ENCODE data around the gene GHITM. TPM values are rescaled to one million over a fixed set of nuclear protein-coding genes. Genes with fewer than 3 reads are reported as not detected.
"Not testable (repeated sequence)": the region's sequence is repeated elsewhere in the genome, so short reads cannot be mapped to it uniquely, and the experiment has no call there.

The GHITM gene
- total RNA-seq, 1 experiment from 2014 or later: 156 TPM

DNA sequence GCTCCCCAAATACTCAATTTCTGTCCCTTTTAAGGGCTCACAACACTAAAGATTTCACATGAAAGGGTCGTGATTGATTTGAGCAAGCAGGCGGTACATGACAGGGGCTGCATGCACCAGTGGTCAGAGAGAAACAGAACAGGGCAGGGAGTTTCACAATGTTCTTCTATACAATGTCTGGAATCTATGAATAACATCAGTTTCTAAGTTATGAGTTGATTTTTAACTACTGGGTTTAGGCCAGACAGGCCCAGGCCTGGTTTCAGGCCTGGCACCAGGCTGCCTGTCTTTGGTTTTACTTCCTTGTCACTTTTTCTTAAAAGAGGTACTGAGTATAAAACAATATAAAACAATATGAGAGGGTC is 28.0 kb downstream of the GHITM start:
- peaks cover 11% of the 10 kb centered on the region for H3K27me3 ChIP-seq (ENCODE audit: insufficient read depth, low read length)
- RAD21 ChIA-PET (ENCODE audit: low non-redundant PET in 1 of 2, low total read pairs in 2 of 2, uncharacterized antibody in 2 of 2, unreplicated experiment in 2 of 2); ATAC-seq; H3K9ac ChIP-seq (ENCODE audit: low read length); BruUV-seq (replicated peaks); H4K20me1 ChIP-seq (ENCODE audit: insufficient read depth); H3K9me2 ChIP-seq (ENCODE audit: insufficient read depth); H3K4me2 ChIP-seq (ENCODE audit: low read length); intact Hi-C loops (cut with micrococcal nuclease); H3K36me3 ChIP-seq (ENCODE audit: control insufficient read depth in 1 of 2, insufficient read depth in 2 of 2, low read length in 2 of 2); H3K27ac ChIP-seq (ENCODE audit: low read depth, low read length); DNase-seq (ENCODE audit: low read depth, low spot score); H2AFZ ChIP-seq (ENCODE audit: low read depth, low read length, poor library complexity, severe bottlenecking); H3K4me3 ChIP-seq (replicated peaks in 1 of 2; ENCODE audit: low read depth in 1 of 2, low read length in 2 of 2); POLR2A ChIA-PET; H3K79me2 ChIP-seq (ENCODE audit: insufficient read depth, low read length); H3K9me3 ChIP-seq (ENCODE audit: control insufficient read depth in 1 of 2, insufficient read depth in 1 of 2, low read depth in 1 of 2, low read length in 2 of 2); H3K4me1 ChIP-seq (ENCODE audit: control insufficient read depth in 1 of 2, insufficient read depth in 2 of 2, low read length in 2 of 2): not testable (repeated sequence)
- CTCF ChIA-PET: interaction anchor here (0.9 kb wide), 1 partner anchor 18 kb away, joined by 3 read pairs; no protein-coding TSS in a partner anchor

DNA sequence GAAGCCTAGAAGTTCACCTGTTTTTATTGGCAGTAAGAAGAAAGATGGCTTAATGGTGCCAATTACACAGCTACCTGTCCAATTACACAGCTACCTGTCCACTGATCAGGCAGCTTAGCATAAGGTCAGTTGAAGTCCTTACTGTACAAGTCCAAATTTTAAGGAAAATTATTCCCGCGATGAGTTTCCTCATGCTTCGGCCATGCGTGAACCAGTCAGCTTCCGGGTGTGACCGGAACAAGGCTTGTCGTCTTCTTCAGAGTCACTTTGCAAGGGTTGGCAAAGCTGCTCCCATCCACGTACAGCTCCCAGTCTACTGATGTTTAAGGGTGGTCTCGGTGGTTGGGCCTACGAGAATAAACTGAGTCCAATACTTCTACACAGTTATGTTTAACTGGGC is 29.1 kb downstream of the GHITM start:
- H3K9me2 ChIP-seq (ENCODE audit: insufficient read depth); RAD21 ChIA-PET (ENCODE audit: low non-redundant PET in 1 of 2, low total read pairs in 2 of 2, uncharacterized antibody in 2 of 2, unreplicated experiment in 2 of 2); H3K36me3 ChIP-seq (ENCODE audit: control insufficient read depth in 1 of 2, insufficient read depth in 2 of 2, low read length in 2 of 2); H3K9ac ChIP-seq (ENCODE audit: low read length); intact Hi-C loops (cut with micrococcal nuclease); BruUV-seq (replicated peaks); H3K4me3 ChIP-seq (replicated peaks in 1 of 2; ENCODE audit: low read depth in 1 of 2, low read length in 2 of 2); DNase-seq (ENCODE audit: low read depth, low spot score); H2AFZ ChIP-seq (ENCODE audit: low read depth, low read length, poor library complexity, severe bottlenecking); H3K79me2 ChIP-seq (ENCODE audit: insufficient read depth, low read length); H3K27ac ChIP-seq (ENCODE audit: low read depth, low read length); POLR2A ChIA-PET; H3K4me1 ChIP-seq (ENCODE audit: control insufficient read depth in 1 of 2, insufficient read depth in 2 of 2, low read length in 2 of 2); ATAC-seq; CTCF ChIA-PET; H3K4me2 ChIP-seq (ENCODE audit: low read length); H3K9me3 ChIP-seq (ENCODE audit: control insufficient read depth in 1 of 2, insufficient read depth in 1 of 2, low read depth in 1 of 2, low read length in 2 of 2); H4K20me1 ChIP-seq (ENCODE audit: insufficient read depth): not testable (repeated sequence)
- peaks cover 11% of the 10 kb centered on the region for H3K27me3 ChIP-seq (ENCODE audit: insufficient read depth, low read length)

DNA sequence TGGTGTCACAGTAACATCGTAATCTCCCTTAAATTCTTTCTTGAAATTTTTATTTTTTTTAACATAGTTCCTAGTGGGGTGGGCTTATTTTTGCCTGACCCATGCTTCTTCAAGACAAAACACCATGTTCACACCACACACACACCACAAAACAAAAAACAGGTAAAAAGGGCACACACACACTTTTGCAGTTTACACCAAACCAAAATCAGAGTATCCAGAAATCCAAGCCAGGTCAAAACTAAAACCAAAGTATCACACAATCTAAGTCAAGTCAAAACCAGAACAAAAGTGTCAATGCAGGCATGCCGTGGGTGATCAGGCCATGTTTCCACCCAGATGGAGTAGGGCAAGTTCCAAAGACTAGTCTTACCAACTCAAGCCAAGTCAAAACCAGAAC is 31.9 kb downstream of the GHITM start:
- DNase-seq (ENCODE audit: low read depth, low spot score); BruUV-seq (replicated peaks): not testable (repeated sequence)

DNA sequence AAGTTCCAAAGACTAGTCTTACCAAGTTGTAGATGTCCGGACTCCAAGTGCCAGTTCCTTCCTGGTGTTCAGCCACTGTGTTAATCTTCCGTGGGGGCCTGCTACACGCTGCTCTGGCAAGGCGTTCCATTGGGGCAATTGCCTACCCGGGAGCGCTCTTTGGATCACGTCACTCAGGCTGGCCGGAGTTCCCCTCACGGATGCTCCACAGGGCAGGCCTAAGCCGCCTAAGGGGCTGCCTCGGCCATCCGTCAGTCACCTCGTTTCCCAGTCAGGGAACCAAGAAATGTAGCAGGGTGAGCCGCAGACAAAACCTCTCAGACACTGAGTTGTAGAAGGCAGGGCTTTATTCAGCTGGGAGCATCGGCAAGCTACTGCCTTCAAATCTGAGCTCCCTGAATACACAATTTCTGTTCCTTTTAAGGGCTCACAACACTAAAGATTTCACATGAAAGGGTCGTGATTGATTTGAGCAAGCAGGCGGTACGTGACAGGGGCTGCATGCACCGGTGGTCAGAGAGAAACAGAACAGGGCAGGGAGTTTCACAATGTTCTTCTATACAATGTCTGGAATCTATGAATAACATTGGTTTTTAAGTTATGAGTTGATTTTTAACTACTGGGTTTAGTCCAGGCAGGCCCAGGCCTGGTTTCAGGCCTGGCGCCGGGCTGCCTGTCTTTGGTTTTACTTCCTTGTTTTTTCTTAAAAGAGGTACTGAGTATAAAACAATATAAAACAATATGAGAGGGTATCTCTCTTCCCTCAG is 32.6 kb downstream of the GHITM start:
- H3K9ac ChIP-seq (ENCODE audit: low read length); H2AFZ ChIP-seq (ENCODE audit: low read depth, low read length, poor library complexity, severe bottlenecking); H3K9me2 ChIP-seq (ENCODE audit: insufficient read depth); CTCF ChIA-PET; H3K4me1 ChIP-seq (ENCODE audit: control insufficient read depth in 1 of 2, insufficient read depth in 2 of 2, low read length in 2 of 2); H3K4me3 ChIP-seq (replicated peaks in 1 of 2; ENCODE audit: low read depth in 1 of 2, low read length in 2 of 2); DNase-seq (ENCODE audit: low read depth, low spot score); H4K20me1 ChIP-seq (ENCODE audit: insufficient read depth); ATAC-seq; H3K27me3 ChIP-seq (ENCODE audit: insufficient read depth, low read length); BruUV-seq (replicated peaks); RAD21 ChIA-PET (ENCODE audit: low non-redundant PET in 1 of 2, low total read pairs in 2 of 2, uncharacterized antibody in 2 of 2, unreplicated experiment in 2 of 2); POLR2A ChIA-PET; H3K79me2 ChIP-seq (ENCODE audit: insufficient read depth, low read length); H3K4me2 ChIP-seq (ENCODE audit: low read length); H3K27ac ChIP-seq (ENCODE audit: low read depth, low read length); H3K9me3 ChIP-seq (ENCODE audit: control insufficient read depth in 1 of 2, insufficient read depth in 1 of 2, low read depth in 1 of 2, low read length in 2 of 2); intact Hi-C loops (cut with micrococcal nuclease); H3K36me3 ChIP-seq (ENCODE audit: control insufficient read depth in 1 of 2, insufficient read depth in 2 of 2, low read length in 2 of 2): not testable (repeated sequence)

More for the DNA sequence above, 31.9 kb downstream of the GHITM start:
- H3K27ac ChIP-seq (ENCODE audit: low read depth, low read length); H3K79me2 ChIP-seq (ENCODE audit: insufficient read depth, low read length); RAD21 ChIA-PET (ENCODE audit: low non-redundant PET in 1 of 2, low total read pairs in 2 of 2, uncharacterized antibody in 2 of 2, unreplicated experiment in 2 of 2); H3K9ac ChIP-seq (ENCODE audit: low read length); CTCF ChIA-PET; H4K20me1 ChIP-seq (ENCODE audit: insufficient read depth); H3K9me3 ChIP-seq (ENCODE audit: control insufficient read depth in 1 of 2, insufficient read depth in 1 of 2, low read depth in 1 of 2, low read length in 2 of 2); intact Hi-C loops (cut with micrococcal nuclease); ATAC-seq; H3K4me3 ChIP-seq (replicated peaks in 1 of 2; ENCODE audit: low read depth in 1 of 2, low read length in 2 of 2); H3K9me2 ChIP-seq (ENCODE audit: insufficient read depth); H3K27me3 ChIP-seq (ENCODE audit: insufficient read depth, low read length); H3K36me3 ChIP-seq (ENCODE audit: control insufficient read depth in 1 of 2, insufficient read depth in 2 of 2, low read length in 2 of 2); H3K4me2 ChIP-seq (ENCODE audit: low read length); H2AFZ ChIP-seq (ENCODE audit: low read depth, low read length, poor library complexity, severe bottlenecking); H3K4me1 ChIP-seq (ENCODE audit: control insufficient read depth in 1 of 2, insufficient read depth in 2 of 2, low read length in 2 of 2); POLR2A ChIA-PET: not testable (repeated sequence)
